HG02759 (cell line): ENCODE measurements around the gene MED8.

Source experiments
- ATAC-seq: cut with Tn5 transposase; IDR thresholded peaks from one replicate; pipeline ENCODE4 v1.9.1; 2021; ENCODE audit warnings: mild to moderate bottlenecking, moderate library complexity; ENCODE audit not compliant: unreplicated experiment

The MED8 gene

GRCh38 chr1:43389326-43390313 is at the start of gene MED8, which contains the start of gene SZT2:
Gene MED8 (minus strand): TSS chr1:43389800. CDS start chr1:43389764, 36 bp downstream.
Gene SZT2 (plus strand): TSS chr1:43389899. CDS start chr1:43389969, 70 bp downstream.
- ATAC-seq, result peak; percentile 92

GRCh38 chr1:43438953-43439581 is 49.5 kb upstream of the MED8 start:
- ATAC-seq, result no peak

- ATAC-seq, result no peak
Observed at GRCh38 chr1:43438576-43438952, 49.0 kb upstream of the MED8 start.

GRCh38 chr1:43438006-43438405 is 48.4 kb upstream of the MED8 start:
- no peak for ATAC-seq

- no peak for ATAC-seq
Observed at GRCh38 chr1:43437031-43437973, 47.7 kb upstream of the MED8 start.

- ATAC-seq, result no peak
Observed at GRCh38 chr1:43436371-43436770, 46.8 kb upstream of the MED8 start.

- ATAC-seq, result no peak
Observed at GRCh38 chr1:43435146-43436145, 45.8 kb upstream of the MED8 start.

GRCh38 chr1:43434256-43434655 is 44.7 kb upstream of the MED8 start:
- ATAC-seq, result no peak

- ATAC-seq, result no peak
Observed at GRCh38 chr1:43432907-43433306, 43.3 kb upstream of the MED8 start.

GRCh38 chr1:43432171-43432860 is 42.7 kb upstream of the MED8 start:
- no peak for ATAC-seq

GRCh38 chr1:43431676-43432075 is 42.1 kb upstream of the MED8 start:
- no peak for ATAC-seq

GRCh38 chr1:43430831-43431230 is 41.2 kb upstream of the MED8 start:
- ATAC-seq, result no peak

GRCh38 chr1:43427941-43428340 is 38.3 kb upstream of the MED8 start:
- no peak for ATAC-seq

- no peak for ATAC-seq
Observed at GRCh38 chr1:43427524-43427923, 37.9 kb upstream of the MED8 start.

GRCh38 chr1:43426221-43426620 is 36.6 kb upstream of the MED8 start:
- no peak for ATAC-seq

- ATAC-seq, result no peak
Observed at GRCh38 chr1:43425045-43425444, 35.4 kb upstream of the MED8 start.

- ATAC-seq, result no peak
Observed at GRCh38 chr1:43423672-43424550, 34.3 kb upstream of the MED8 start.

- ATAC-seq, result no peak
Observed at GRCh38 chr1:43422995-43423671, 33.5 kb upstream of the MED8 start.
